Lower lobe of right lung (tissue), 2 donors: Measurements from ENCODE around the gene PELO. TPM values are rescaled to one million over a fixed set of nuclear protein-coding genes. Genes with fewer than 3 reads are reported as not detected.
A peak's percentile ranks its signal among the peaks of the same experiment; 100 is the strongest.

Experiments
- ATAC-seq, 2 donors: fragments of 200-7000 bp; cut with Tn5 transposase; one replicate each; pipeline ENCODE4 v1.9.1; 2020 to 2022; ENCODE audit warnings: mild to moderate bottlenecking in 2 of 2, moderate library complexity in 2 of 2
- DNase-seq: peaks from one replicate; pipeline ENCODE4 v3.0.0-alpha.2; 2020
- H3K27ac ChIP-seq: fragments of 200-600 bp; one replicate; pipeline ENCODE4 v1.8.0; 2022
- H3K27me3 ChIP-seq: fragments of 200-600 bp; one replicate; pipeline ENCODE4 v1.8.0; 2022; ENCODE audit warnings: low read depth
- H3K36me3 ChIP-seq: fragments of 200-600 bp; one replicate; pipeline ENCODE4 v1.8.0; 2022; ENCODE audit warnings: mild to moderate bottlenecking
- H3K4me1 ChIP-seq: fragments of 200-600 bp; one replicate; pipeline ENCODE4 v1.8.0; 2022
- H3K4me3 ChIP-seq: fragments of 200-600 bp; one replicate; pipeline ENCODE4 v1.8.0; 2022; ENCODE audit warnings: mild to moderate bottlenecking
- H3K9me3 ChIP-seq: fragments of 200-600 bp; one replicate; pipeline ENCODE4 v1.8.0; 2022
- CTCF ChIP-seq: fragments of 200-600 bp; IDR thresholded peaks from one replicate; pipeline ENCODE4 v1.8.0; 2022; ENCODE audit warnings: antibody characterized with exemption, mild to moderate bottlenecking
- intact Hi-C: fragments of 100-400 bp; cut with DNase I; formaldehyde crosslinking; loops from one replicate; pipeline ENCODE4 v1.11.0; 2022
- total RNA-seq: library from RNA; stranded (reverse); fragmentation: NEBNext Ultra II Directional; extraction: Animal tissue kit (Norgen Biotek cat#: 25700); gene quantifications from one replicate; pipeline ENCODE4 v1.2.1, GENCODE V29; 2021
- donor health status: DM: no; HTN: yes; CAD: no; lungs with severe emphysema.

The PELO gene
- total RNA-seq, 1 donor from 2014 or later: 31.5 TPM

GRCh38 chr5:52830650-52831049, 42.9 kb downstream of the PELO start:
- TF ChIP-seq CTCF: no peak
- Histone ChIP-seq H3K36me3 (no peaks in the 10 kb centered on the region), H3K4me3 (no peak overlapping the region), H3K9me3 (no peaks in the 10 kb centered on the region), H3K4me1 (peaks cover 4% of the 10 kb centered on the region), H3K27me3 (no peaks in the 10 kb centered on the region), H3K27ac (no peak overlapping the region)
- ATAC-seq (no peak), DNase-seq (no peak)
- intact Hi-C loops: no loop called here

GRCh38 chr5:52831786-52832511, 44.2 kb downstream of the PELO start:
- DNase-seq (no peak), ATAC-seq (no peak)
- Histone ChIP-seq H3K36me3 (no peaks in the 10 kb centered on the region), H3K9me3 (no peaks in the 10 kb centered on the region), H3K4me3 (no peak overlapping the region), H3K27me3 (no peaks in the 10 kb centered on the region), H3K4me1 (peaks cover 4% of the 10 kb centered on the region), H3K27ac (no peak overlapping the region)
- TF ChIP-seq CTCF: no peak
- intact Hi-C loops: no loop called here

DNA sequence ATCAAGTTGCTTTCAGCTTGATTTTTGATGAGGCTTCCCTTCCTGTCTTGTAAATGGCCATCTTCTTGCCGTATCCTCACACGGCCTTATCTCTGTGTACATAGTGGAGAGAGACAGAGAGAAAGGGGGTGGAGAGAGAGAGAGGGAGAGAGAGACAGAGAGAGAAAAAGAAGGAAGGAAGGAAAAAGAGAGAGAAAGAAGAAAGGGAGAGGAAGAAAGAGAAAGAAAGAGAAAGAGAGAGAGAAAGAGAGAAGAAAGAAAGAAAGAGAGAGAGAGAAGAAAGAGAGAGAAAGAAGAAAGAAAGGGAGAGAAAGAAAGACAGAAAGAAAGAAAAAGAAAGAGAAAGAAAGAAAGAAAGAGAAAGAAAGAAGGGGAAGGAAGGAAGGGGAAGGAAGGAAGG, 46.6 kb downstream of the PELO start:
- no peak for TF ChIP-seq CTCF
- H3K27me3 ChIP-seq: no peaks in the 10 kb centered on the region

DNA sequence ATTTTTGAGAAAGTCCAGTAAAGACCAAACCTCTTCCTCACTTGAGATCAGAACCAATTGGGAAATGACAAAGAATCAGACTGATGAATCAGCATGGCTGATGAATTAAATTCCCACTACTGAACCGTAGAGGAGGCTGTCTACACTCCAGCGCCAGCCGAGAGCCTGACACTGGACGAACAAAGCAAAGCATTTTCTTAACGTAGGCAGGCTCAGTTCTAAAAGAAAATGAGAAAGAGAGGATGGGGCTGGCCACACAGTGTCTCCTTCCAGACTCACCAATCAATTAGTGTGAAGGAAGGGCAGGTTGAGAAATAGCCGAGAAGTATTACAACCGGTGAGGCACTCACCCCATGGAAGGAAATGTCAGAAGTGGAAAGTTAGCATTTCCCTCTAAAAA, 49.4 kb downstream of the PELO start:
- DNase-seq (no peak), ATAC-seq (no peak)
- no peak for TF ChIP-seq CTCF
- H3K4me3 ChIP-seq: no peak overlapping the region
- no peaks in the 10 kb centered on the region for H3K9me3 ChIP-seq
- peak overlapping the region; percentile 63 for H3K27ac ChIP-seq
- H3K4me1 ChIP-seq: no peaks in the 10 kb centered on the region
- no peaks in the 10 kb centered on the region for H3K27me3 ChIP-seq
- intact Hi-C loops: no loop called here
- H3K36me3 ChIP-seq: no peaks in the 10 kb centered on the region

More for the DNA sequence above, 46.6 kb downstream of the PELO start:
- intact Hi-C loops: no loop called here
- DNase-seq (no peak), ATAC-seq (no peak)
- no peaks in the 10 kb centered on the region for H3K9me3 ChIP-seq
- H3K27ac ChIP-seq: no peak overlapping the region
- H3K4me1 ChIP-seq: peaks cover 4% of the 10 kb centered on the region
- no peaks in the 10 kb centered on the region for H3K36me3 ChIP-seq
- no peak overlapping the region for H3K4me3 ChIP-seq

Other genes starting within 250 kb of the PELO start
- 84.4 TPM for gene ITGA1, start within 50 bp of the PELO start, total RNA-seq
- 7.4 TPM for gene ITGA2, start 201.4 kb downstream of the PELO start, total RNA-seq